ENCODE results near the gene NMT1. TPM values are rescaled to one million over a fixed set of nuclear protein-coding genes. Genes with fewer than 3 reads are reported as not detected.

The NMT1 gene
- 57.2 and 66.6 TPM in 2 replicates for total RNA-seq

GRCh38 chr17:45060797-45061605, at the start of gene NMT1:
TSS of gene NMT1 (plus strand) at chr17:45061317. CDS start at chr17:45061330, 13 bp downstream.

DNA sequence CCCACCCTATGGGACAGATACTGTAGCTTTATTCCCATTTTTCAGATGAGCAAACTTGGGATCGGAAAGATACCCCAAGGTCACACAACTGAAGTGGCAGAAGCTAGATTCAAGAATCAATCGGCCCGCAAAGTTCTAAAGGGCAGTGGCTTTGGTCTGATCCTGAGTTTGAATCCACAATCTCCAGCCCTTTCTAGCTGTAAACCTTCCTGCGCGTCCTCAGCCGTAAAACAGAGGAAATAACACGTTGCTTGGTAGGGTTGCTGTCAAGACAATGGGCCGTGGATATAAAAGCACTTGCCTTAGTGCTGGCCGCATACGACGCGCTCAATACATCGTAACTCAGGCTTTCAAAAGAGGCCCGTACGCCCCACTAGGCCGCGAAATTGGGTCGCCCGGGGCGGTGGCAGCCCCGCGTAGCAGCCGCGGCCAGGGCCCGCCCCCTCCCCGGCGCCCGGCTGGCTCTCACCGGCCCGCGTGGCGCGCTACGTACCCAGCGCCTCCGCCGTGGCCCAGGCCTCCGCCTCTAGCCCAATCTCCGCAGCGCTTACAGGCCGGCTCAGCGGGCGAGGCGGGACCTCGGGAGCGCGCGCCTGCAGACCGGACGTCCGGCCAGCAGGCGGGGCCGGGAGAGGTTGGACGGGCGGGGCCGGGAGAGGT, 9.9 kb upstream of the NMT1 start, which contains the start of gene DCAKD:
Gene DCAKD, minus strand, starts transcription at position 573 of the 660 bp plus-strand sequence. CDS start 16,747 bp downstream, outside the sequence.

DNA sequence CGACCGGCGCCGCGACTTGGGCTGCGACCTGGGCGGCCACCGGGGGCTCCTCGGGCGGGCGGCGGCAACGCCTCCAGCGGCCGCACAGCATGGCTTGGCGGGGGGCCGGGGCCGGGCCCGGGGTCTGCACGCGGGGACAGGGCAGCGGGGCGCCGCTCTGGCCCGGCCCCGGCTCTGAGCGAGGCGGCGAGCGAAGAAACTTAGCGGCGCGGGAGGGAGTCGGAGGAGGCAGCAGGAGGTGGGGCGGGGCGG, 71.1 kb downstream of the NMT1 start, which contains the start of gene PLCD3:
Gene PLCD3, minus strand, starts transcription at position 196 of the 252 bp plus-strand sequence. Its CDS starts 105 bp downstream, at position 91.

DNA sequence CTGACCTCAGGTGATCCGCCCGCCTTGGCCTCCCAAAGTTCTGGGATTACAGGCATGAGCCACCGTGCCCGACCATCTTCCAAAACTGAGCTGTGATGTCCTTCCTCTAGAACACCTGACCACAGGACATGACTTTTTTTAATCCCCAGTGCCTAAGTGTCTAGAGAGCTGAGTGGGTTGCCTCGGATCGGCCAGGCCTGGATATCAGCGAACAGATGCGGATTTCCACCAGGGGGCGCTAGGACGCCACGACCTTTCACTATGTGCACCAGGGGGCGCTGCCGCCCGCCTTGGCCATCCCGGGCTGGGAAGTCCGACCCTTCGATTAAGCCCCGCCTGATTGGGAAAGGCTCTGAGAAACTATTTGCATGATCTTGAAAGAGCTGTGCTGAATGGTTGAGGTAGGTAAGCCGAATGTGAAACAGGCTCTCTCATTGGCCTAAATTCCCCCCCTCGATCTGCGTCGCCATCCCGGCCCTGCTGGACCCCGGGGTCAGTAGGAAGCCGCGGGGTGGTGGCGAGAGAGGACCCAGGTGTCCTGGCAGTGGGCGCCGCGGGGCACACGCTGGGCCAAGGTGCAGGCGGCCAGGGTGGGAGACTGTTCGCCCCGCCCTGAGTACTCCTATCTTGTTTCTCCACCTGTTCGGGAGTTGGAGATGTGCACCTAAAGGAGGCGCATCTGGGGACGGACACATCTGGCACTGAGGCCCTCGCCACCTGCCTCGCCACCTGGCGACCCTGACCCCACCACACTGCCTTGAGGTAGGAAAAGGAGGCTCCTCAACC, 74.3 kb downstream of the NMT1 start, which contains the start of gene ACBD4:
Gene ACBD4, plus strand, starts transcription at position 496 of the 786 bp plus-strand sequence. CDS start 458 bp downstream, outside the sequence.

DNA sequence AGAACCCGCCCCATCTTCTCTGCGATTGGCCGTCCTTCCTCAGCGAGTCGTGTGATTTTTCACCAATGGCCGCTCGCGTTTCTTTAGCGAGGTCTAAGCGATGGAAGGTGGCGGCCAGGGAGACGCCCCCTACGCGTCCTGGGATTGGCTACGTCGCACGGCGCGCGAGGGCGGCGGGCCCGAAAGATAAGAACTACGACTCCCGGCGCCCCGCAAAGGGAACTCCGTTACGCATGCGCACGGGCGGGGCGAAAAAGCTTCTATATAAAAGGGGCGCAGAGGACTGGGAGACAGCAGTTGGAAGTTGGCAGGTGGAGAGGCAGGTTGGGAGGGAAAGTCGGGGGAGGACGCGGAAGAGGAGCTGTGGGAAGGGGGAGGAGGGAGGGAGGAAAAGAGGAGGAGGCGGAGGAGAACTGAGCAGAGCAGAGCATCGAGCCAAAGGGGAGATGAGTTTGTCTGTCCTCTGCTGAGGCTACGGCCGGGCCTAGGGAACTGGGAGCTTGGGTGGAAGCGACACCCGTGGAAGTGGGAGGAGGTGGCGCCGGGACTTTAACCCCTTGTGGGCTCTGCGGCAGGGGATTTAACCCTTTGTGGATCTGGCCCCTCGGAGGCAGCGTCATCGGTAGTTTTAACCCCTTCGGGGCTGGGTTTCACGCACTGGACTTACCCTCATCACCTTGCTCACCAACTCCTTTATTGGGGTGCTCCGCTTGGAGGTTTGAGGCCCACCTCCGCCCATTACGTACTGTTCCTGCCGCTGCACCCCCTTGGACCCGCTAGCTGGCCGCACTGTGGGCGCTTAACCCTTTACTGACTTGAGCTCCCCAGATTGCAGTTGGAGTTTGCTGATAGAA, 87.3 kb downstream of the NMT1 start, which contains the start of gene HEXIM1:
Gene HEXIM1, plus strand, starts transcription at position 293 of the 854 bp plus-strand sequence. CDS start 716 bp downstream, outside the sequence.

Other genes with a start within 250 kb of the NMT1 start
- gene GJC1, start 231.0 kb upstream of the NMT1 start, total RNA-seq = 15.5 and 18.3 TPM in 2 replicates
- gene HIGD1B, start 213.4 kb upstream of the NMT1 start, total RNA-seq = not detected in 2 replicates
- gene EFTUD2, start 161.9 kb upstream of the NMT1 start, total RNA-seq = 72.5 and 86.7 TPM in 2 replicates
- gene GFAP, start 145.8 kb upstream of the NMT1 start, total RNA-seq = 0.67 and 1.5 TPM in 2 replicates
- gene KIF18B, start 113.5 kb upstream of the NMT1 start, total RNA-seq = 25.2 and 25.4 TPM in 2 replicates
- gene C1QL1, start 93.0 kb upstream of the NMT1 start, total RNA-seq = 1.0 and 1.6 TPM in 2 replicates
- 70.5 and 77.2 TPM in 2 replicates for gene DCAKD, start 9.7 kb upstream of the NMT1 start, total RNA-seq
- 17.1 and 26.1 TPM in 2 replicates for gene PLCD3, start 71.2 kb downstream of the NMT1 start, total RNA-seq
- gene ACBD4, start 74.4 kb downstream of the NMT1 start, total RNA-seq = 5.9 and 7.1 TPM in 2 replicates
- gene HEXIM1, start 87.2 kb downstream of the NMT1 start, total RNA-seq = 10.4 and 11.9 TPM in 2 replicates
- gene HEXIM2, start 100.6 kb downstream of the NMT1 start, total RNA-seq = 9.7 and 10.9 TPM in 2 replicates
- 2.7 and 4.0 TPM in 2 replicates for gene FMNL1, start 160.6 kb downstream of the NMT1 start, total RNA-seq
- gene SPATA32, start 200.8 kb downstream of the NMT1 start, total RNA-seq = not detected in 2 replicates